ENCODE measurements around the gene DGUOK.

Gene DGUOK

DNA sequence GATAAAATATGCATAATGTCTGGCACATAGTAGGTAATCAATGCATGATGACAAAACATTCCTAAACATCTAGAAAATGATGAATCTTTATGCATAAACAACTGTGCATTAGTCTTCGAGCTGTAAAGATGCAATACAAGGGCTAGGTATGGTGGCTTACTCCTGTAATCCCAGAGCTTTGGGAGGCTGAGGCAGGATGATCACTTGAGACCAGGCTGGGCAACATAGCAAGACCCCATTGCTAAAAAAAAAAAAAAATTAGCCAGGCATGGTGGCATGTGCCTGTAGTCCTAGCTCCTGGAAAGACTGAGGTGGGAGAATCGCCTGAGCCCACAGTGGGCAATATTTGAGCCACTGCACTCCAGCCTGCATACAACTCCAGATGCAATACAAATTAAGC, 63.3 kb downstream of the DGUOK start:
- TF ChIP-seq, protein P1, sequence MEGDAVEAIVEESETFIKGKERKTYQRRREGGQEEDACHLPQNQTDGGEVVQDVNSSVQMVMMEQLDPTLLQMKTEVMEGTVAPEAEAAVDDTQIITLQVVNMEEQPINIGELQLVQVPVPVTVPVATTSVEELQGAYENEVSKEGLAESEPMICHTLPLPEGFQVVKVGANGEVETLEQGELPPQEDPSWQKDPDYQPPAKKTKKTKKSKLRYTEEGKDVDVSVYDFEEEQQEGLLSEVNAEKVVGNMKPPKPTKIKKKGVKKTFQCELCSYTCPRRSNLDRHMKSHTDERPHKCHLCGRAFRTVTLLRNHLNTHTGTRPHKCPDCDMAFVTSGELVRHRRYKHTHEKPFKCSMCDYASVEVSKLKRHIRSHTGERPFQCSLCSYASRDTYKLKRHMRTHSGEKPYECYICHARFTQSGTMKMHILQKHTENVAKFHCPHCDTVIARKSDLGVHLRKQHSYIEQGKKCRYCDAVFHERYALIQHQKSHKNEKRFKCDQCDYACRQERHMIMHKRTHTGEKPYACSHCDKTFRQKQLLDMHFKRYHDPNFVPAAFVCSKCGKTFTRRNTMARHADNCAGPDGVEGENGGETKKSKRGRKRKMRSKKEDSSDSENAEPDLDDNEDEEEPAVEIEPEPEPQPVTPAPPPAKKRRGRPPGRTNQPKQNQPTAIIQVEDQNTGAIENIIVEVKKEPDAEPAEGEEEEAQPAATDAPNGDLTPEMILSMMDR (IDR thresholded peaks at IDR 0.05; ENCODE audit: low read depth, low read length): no peak

DNA sequence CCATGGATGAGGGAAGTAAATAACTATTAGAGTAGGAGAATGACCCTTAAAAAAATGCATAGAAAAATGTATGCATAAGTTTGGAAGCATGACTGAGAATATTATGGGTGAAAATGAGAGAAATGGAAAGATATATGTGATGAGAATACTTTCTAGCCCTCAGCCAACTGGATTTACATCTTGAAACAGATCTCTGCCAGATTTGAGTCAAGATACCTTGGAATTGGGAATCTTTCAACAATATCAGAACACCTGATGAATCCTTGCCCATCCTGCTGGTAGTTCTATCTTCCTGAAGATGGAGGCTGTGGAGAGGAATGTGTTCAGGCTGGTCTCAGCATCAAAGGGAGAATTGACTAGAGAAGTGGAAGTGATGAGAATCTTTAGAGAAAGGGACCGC, 63.9 kb downstream of the DGUOK start:
- TF ChIP-seq, protein P1 (IDR thresholded peaks at IDR 0.05; ENCODE audit: low read depth, low read length): no peak
- no peak for DNase-seq (ENCODE audit: extremely low read depth, low read depth)

More for the DNA sequence above, 63.3 kb downstream of the DGUOK start:
- DNase-seq (ENCODE audit: extremely low read depth, low read depth): no peak

DNA sequence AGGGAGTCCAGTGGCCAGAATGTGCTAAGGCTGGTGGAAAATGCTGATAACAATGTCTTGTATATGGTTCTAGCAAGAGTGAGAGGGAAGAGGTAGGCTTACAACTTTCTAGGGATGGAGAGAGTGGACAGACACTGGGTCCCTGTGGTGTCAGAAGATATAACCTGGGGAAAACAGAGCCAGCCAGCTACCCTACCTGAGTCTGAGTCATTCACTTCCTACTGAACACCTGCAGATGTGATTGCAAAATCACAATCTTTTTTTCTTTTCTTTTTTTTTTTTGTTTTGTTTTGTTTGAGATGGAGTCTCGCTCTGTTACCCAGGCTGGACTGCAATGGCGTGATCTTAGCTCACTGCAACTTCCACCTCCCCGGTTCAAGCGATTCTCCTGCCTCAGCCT, 65.4 kb downstream of the DGUOK start:
- TF ChIP-seq, protein P1 (IDR thresholded peaks at IDR 0.05; ENCODE audit: low read depth, low read length): no peak
- no peak for DNase-seq (ENCODE audit: extremely low read depth, low read depth)

DNA sequence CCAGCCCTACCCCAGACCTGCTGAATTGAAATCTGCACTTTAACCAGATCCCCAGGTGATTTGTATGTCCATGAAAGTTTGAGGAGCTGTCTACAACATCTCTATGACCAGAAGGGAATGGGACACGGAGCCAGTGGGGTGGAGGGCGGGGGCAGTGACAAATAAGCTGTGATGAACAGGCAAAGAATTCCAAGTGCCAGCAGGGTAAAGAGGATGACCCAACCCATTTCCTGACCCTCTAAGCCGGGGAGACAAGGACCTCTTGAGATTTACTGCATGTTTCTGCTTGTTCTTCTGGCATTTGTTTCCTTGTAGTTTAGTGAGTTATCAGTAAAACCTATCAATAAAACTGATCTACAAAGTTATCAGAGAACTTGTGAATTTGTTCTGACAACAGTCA, 66.7 kb downstream of the DGUOK start:
- DNase-seq (ENCODE audit: extremely low read depth, low read depth): no peak
- TF ChIP-seq, protein P1 (IDR thresholded peaks at IDR 0.05; ENCODE audit: low read depth, low read length): no peak

DNA sequence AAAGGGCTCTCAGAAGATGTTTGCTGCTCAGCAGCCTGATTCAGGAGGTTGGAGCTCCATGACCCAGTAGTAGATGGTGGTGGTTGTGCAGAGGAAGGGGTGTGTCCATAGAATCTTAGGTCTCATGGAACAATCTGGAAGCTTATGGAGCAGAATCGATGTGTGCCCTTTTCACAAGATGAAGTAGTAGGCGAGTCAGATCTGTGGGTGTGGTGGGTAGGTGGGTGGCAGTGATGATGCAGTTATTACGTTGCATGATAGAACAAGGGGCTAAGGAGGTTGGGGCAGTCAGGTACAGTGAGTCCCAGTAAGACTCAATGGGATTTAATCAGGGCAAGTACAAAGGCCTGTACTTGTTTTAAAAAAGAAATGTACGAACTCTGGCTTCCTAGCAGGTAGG, 67.1 kb downstream of the DGUOK start:
- no peak for DNase-seq (ENCODE audit: extremely low read depth, low read depth)
- TF ChIP-seq, protein P1 (IDR thresholded peaks at IDR 0.05; ENCODE audit: low read depth, low read length): no peak

DNA sequence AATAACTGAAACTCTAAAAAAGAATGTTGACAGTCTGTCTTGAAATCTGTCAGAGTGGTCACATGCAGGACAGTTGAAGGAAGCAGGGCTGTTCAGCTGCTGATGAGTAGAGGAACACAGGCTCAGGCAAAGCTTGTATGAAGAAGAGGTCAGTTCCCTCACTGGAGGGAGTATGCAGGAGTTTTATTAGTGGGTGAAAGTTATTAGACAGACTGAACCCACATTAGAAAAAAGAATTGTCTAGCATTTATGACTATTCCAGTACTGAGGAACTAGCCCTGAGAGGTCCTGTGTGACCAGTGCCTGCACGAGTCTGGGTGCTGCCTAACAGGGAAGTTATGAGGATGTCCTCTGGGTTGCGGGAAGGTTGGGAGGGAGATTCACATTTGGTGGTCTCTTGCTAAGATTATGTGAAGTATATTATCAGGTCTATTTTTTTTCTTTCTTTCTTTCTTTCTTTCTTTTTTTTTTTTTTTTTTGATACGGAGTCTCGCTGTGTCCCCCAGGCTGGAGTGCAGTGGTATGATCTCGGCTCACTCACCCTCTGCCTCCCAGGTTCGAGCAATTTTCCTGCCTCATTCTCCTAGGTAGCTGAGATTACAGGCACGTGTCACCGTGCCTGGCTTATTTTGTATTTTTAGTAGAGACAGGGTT, 67.6 kb downstream of the DGUOK start:
- no peak for DNase-seq (ENCODE audit: extremely low read depth, low read depth)
- TF ChIP-seq, protein P1 (IDR thresholded peaks at IDR 0.05; ENCODE audit: low read depth, low read length): no peak

DNA sequence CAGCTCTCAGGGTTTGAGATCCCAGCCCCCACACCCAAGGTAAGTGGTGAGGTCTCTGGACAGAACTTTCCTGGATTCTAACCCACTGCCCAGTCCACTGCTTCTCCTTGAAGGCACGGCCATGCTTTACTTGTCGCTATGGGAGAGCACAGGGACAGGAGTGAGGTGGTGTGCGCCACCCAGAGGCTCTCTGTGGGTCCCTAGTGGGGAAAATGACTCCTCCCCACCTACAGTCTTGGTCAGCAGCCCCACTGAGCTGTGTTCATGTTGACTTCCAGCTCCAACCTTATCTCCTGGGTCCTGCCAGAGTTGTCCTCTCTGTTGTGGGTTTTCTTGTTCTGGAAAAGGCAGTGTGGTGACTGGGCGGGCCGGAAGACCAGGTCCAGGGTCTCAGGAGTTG, 69.1 kb downstream of the DGUOK start:
- no peak for DNase-seq (ENCODE audit: extremely low read depth, low read depth)
- TF ChIP-seq, protein P1 (IDR thresholded peaks at IDR 0.05; ENCODE audit: low read depth, low read length): no peak
